Measurements from ENCODE around the gene ZNF662. TPM values are rescaled to one million over a fixed set of nuclear protein-coding genes. Genes with fewer than 3 reads are reported as not detected.
A peak's percentile ranks its signal among the peaks of the same experiment; 100 is the strongest.

The ZNF662 gene
- polyA plus RNA-seq, 6 donors from 2014 or later: not detected

DNA sequence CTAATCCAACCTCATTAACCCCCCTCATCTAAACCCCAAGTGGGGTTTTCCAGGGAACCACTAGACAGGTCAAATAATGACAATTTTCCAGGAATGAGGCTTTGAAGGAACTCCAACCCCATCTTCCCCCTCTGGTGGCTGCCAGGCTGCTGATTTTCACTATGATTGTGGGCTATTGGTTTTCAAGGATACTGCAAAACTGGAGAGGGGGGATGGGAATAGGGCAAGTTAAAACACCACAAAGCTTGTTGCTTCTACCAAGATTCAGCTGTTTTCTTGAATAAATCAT lies 10.4 kb upstream of the ZNF662 start:
- Mint-ChIP-seq H3K36me3 (no peaks in the 10 kb centered on the region), H3K4me3 (no peak overlapping the region), H3K27ac (no peak overlapping the region), H3K9me3 (no peaks in the 10 kb centered on the region), H3K4me1 (no peaks in the 10 kb centered on the region), H3K27me3 (peaks cover 9 to 13% (median 12%) of the 10 kb centered on the region in 3 donors)
- DNase-seq (no peak), ATAC-seq (ENCODE audit: low read depth in 2 of 2) (no peak)

DNA sequence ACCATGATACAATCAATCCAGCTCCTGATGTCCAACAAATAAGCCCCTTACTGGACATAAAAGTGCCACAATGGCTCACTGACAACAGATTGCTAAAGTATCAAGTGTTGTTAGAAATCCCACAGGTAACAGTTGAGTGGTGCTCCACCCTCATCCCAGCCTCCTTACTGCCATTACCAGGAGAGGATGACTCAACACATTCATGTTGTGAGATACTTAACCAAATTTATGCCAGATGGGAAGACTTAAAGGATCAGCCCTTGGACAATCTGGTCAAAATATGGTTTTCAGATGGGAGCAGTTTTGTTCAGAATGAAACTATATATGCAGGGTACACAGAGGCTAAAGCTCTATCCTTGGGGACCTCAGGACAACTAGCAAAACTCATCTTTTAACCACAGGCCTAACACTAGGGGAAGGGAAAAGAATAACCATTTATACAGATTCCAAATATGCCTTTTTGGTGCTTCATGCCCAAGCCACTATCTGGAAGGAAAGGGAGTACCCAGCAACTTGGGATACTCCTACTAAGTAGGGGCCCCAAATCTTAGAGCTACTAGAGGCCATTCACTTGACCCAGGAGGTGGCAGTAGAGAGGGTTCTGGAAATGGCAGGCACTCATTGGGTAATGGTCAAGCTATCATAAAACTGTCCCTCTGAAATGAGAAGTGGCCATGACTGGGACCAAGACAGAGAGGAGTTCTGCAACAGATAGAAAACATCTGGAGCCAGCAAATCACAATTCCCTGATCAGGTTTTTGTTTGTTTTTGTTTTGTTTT lies 6.9 kb upstream of the ZNF662 start:
- Mint-ChIP-seq H3K27ac (peak overlapping the region in 2 of 6 donors; percentile 9 to 27), H3K4me3 (peak overlapping the region in 1 of 8 donors; percentile 25), H3K9me3 (peaks cover 2 to 7% (median 5%) of the 10 kb centered on the region in 7 donors), H3K36me3 (peaks cover 3 to 7% of the 10 kb centered on the region in 2 donors), H3K27me3 (peaks cover 19 to 25% (median 21%) of the 10 kb centered on the region in 3 donors), H3K4me1 (no peaks in the 10 kb centered on the region)
- ATAC-seq (ENCODE audit: low read depth in 2 of 2) (no peak), DNase-seq (no peak)

- H3K4me3 Mint-ChIP-seq: no peak overlapping the region
- peak overlapping the region in 1 of 6 donors; percentile 44 for H3K27ac Mint-ChIP-seq
Observed at GRCh38 chr3:42900226-42901072, 5.5 kb upstream of the ZNF662 start.

DNA sequence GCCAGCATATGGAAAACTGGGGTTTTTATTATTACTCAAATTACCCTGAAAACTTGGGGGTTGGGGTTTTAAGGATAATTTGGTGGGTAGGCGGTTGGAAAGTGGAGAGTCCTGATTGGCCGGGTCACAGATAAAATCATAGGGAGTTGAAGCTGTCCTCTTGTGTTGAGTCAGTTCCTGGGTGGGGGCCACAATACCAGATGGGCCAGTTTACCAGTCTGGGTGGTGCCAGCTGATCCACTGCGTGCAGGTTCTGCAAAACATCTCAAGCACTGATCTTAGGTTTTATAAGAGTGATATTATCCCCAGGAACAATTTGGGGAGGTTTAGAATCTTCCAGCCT lies 4.9 kb upstream of the ZNF662 start:
- peaks cover 4 to 6% (median 6%) of the 10 kb centered on the region in 3 donors for H3K4me1 Mint-ChIP-seq
- no peak overlapping the region for H3K4me3 Mint-ChIP-seq
- DNase-seq (no peak), ATAC-seq (ENCODE audit: low read depth in 2 of 2) (no peak)
- peaks cover 2 to 22% (median 9%) of the 10 kb centered on the region in 7 donors for H3K9me3 Mint-ChIP-seq
- peaks cover 38 to 45% (median 38%) of the 10 kb centered on the region in 3 donors for H3K27me3 Mint-ChIP-seq
- H3K36me3 Mint-ChIP-seq: peaks cover 9 to 15% of the 10 kb centered on the region in 2 donors
- H3K27ac Mint-ChIP-seq: peak overlapping the region in 1 of 6 donors; percentile 44

More at GRCh38 chr3:42900226-42901072, 5.5 kb upstream of the ZNF662 start:
- peaks cover 2 to 21% (median 9%) of the 10 kb centered on the region in 7 donors for H3K9me3 Mint-ChIP-seq
- peaks cover 6 to 15% of the 10 kb centered on the region in 2 donors for H3K36me3 Mint-ChIP-seq
- H3K4me1 Mint-ChIP-seq: peaks cover 0 to under 1% (median under 1%) of the 10 kb centered on the region in 3 donors
- peaks cover 33 to 39% (median 35%) of the 10 kb centered on the region in 3 donors for H3K27me3 Mint-ChIP-seq
- ATAC-seq (ENCODE audit: low read depth in 2 of 2): no peak
- DNase-seq: no peak

GRCh38 chr3:42902257-42902656 lies 3.7 kb upstream of the ZNF662 start:
- H3K9me3 Mint-ChIP-seq: peaks cover 2 to 22% (median 9%) of the 10 kb centered on the region in 7 donors
- H3K36me3 Mint-ChIP-seq: peaks cover 9 to 15% of the 10 kb centered on the region in 2 donors
- no peak for DNase-seq
- ATAC-seq (ENCODE audit: low read depth in 2 of 2): no peak
- H3K4me1 Mint-ChIP-seq: peaks cover 13 to 14% (median 13%) of the 10 kb centered on the region in 3 donors
- peaks cover 47 to 57% (median 49%) of the 10 kb centered on the region in 3 donors for H3K27me3 Mint-ChIP-seq
- no peak overlapping the region for H3K4me3 Mint-ChIP-seq
- H3K27ac Mint-ChIP-seq: no peak overlapping the region

GRCh38 chr3:42904076-42904475 lies 1.9 kb upstream of the ZNF662 start:
- ATAC-seq (ENCODE audit: low read depth in 2 of 2) (no peak), DNase-seq (no peak)
- H3K27ac Mint-ChIP-seq: no peak overlapping the region
- peaks cover 48 to 64% (median 63%) of the 10 kb centered on the region in 3 donors for H3K27me3 Mint-ChIP-seq
- no peak overlapping the region for H3K4me3 Mint-ChIP-seq
- H3K36me3 Mint-ChIP-seq: peaks cover 9 to 15% of the 10 kb centered on the region in 2 donors
- H3K9me3 Mint-ChIP-seq: peaks cover 3 to 22% (median 9%) of the 10 kb centered on the region in 7 donors
- peaks cover 13 to 14% (median 14%) of the 10 kb centered on the region in 3 donors for H3K4me1 Mint-ChIP-seq

- Mint-ChIP-seq H3K27me3 (peaks cover 47 to 59% (median 58%) of the 10 kb centered on the region in 3 donors), H3K9me3 (peaks cover 3 to 29% (median 13%) of the 10 kb centered on the region in 7 donors), H3K4me1 (peaks cover 13 to 14% (median 14%) of the 10 kb centered on the region in 3 donors), H3K36me3 (peaks cover 9 to 20% of the 10 kb centered on the region in 2 donors), H3K4me3 (peak overlapping the region; percentile 58 to 90 (median 70)), H3K27ac (peak overlapping the region in 1 of 6 donors; percentile 23)
- DNase-seq (no peak), ATAC-seq (ENCODE audit: low read depth in 2 of 2) (no peak)
Observed at GRCh38 chr3:42905740-42906069, 237 bp upstream of the ZNF662 start.

GRCh38 chr3:42906848-42907183 lies 874 bp downstream of the ZNF662 start:
- H3K27ac Mint-ChIP-seq: no peak overlapping the region
- H3K27me3 Mint-ChIP-seq: peaks cover 46 to 55% (median 53%) of the 10 kb centered on the region in 3 donors
- peaks cover 9 to 23% of the 10 kb centered on the region in 2 donors for H3K36me3 Mint-ChIP-seq
- H3K4me1 Mint-ChIP-seq: peaks cover 13 to 14% (median 14%) of the 10 kb centered on the region in 3 donors
- H3K4me3 Mint-ChIP-seq: peak overlapping the region; percentile 11 to 90 (median 60)
- H3K9me3 Mint-ChIP-seq: peaks cover 3 to 29% (median 13%) of the 10 kb centered on the region in 7 donors
- no peak for ATAC-seq (ENCODE audit: low read depth in 2 of 2)
- no peak for DNase-seq

GRCh38 chr3:42908675-42909074 lies 2.7 kb downstream of the ZNF662 start:
- Mint-ChIP-seq H3K36me3 (peaks cover 7 to 30% of the 10 kb centered on the region in 2 donors), H3K9me3 (peaks cover 8 to 34% (median 22%) of the 10 kb centered on the region in 7 donors), H3K4me3 (peak overlapping the region in 1 of 8 donors; percentile 16), H3K4me1 (peaks cover 13 to 14% (median 14%) of the 10 kb centered on the region in 3 donors), H3K27me3 (peaks cover 34 to 48% (median 42%) of the 10 kb centered on the region in 3 donors), H3K27ac (no peak overlapping the region)
- ATAC-seq (ENCODE audit: low read depth in 2 of 2): no peak
- no peak for DNase-seq

DNA sequence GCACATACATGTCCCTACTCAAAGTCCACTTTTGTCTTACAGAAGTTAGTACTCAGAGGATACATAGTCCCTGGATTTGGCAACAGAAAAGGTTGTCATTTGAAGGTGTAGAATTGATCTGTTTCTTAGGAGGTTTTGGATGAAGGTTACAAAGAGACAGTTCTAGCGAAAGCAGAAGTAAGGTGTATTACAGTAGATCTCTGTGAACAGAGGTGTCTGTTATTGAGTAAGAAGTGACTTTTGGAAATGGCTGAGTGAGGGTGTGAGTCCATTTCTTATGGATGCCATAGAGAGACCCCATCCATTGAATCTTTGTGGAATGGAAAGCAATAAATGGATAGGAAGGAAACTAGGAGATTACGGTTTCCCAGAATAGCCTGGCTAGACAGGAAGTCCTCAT lies 5.6 kb downstream of the ZNF662 start:
- ATAC-seq (ENCODE audit: low read depth in 2 of 2) (no peak), DNase-seq (no peak)
- Mint-ChIP-seq H3K9me3 (peaks cover 13 to 45% (median 35%) of the 10 kb centered on the region in 7 donors), H3K4me3 (no peak overlapping the region), H3K27me3 (peaks cover 12 to 21% (median 14%) of the 10 kb centered on the region in 3 donors), H3K4me1 (peaks cover 5 to 8% (median 7%) of the 10 kb centered on the region in 3 donors), H3K36me3 (peaks cover 19 to 41% of the 10 kb centered on the region in 2 donors), H3K27ac (no peak overlapping the region)

DNA sequence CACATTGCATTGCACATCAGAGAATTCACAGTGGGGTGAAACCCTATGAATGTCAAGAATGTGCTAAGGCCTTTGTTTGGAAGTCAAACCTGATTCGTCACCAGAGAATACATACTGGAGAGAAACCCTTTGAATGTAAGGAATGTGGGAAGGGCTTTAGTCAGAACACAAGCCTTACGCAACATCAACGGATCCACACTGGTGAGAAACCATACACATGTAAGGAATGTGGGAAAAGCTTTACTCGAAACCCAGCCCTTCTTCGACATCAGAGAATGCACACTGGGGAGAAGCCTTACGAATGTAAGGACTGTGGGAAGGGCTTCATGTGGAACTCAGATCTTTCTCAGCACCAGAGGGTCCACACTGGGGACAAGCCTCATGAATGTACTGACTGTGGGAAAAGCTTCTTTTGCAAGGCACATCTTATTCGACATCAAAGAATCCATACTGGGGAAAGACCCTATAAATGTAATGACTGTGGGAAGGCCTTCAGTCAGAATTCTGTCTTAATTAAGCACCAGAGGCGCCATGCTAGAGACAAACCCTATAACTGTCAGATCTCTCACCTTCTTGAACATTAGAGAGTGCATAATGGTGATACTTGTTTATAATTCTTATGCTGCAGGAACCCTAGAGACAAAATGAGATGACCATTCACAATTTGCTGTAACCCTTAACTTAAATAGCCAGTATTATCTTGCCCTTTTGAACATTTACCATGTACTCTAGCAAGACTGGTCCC lies 9.0 kb downstream of the ZNF662 start:
- H3K4me3 Mint-ChIP-seq: no peak overlapping the region
- no peaks in the 10 kb centered on the region for H3K27me3 Mint-ChIP-seq
- DNase-seq (no peak), ATAC-seq (ENCODE audit: low read depth in 2 of 2) (no peak)
- H3K27ac Mint-ChIP-seq: no peak overlapping the region
- H3K9me3 Mint-ChIP-seq: peaks cover 17 to 78% (median 50%) of the 10 kb centered on the region in 7 donors
- H3K4me1 Mint-ChIP-seq: no peaks in the 10 kb centered on the region
- peaks cover 28 to 41% of the 10 kb centered on the region in 2 donors for H3K36me3 Mint-ChIP-seq

DNA sequence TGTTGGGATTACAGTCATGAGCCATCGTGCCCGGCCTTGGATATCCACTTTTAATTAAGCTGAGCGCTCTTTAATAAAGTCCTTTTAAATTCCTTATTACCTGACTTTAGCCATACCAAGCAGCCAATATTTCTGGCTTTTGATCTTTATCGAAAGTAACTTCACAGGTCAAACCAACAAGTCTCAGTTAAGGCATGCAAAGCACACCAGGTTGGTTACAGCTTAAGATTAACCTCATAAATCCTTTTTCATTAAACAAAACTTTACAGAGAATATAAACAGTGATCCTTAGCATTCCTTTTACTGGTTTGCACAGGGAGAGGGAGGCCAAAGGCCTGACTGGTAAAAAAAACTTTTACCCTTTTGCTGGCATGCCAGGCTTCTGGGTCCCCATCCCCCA lies 17.7 kb downstream of the ZNF662 start:
- Mint-ChIP-seq H3K4me3 (no peak overlapping the region), H3K36me3 (peaks cover 0 to 8% of the 10 kb centered on the region in 2 donors), H3K4me1 (no peaks in the 10 kb centered on the region), H3K27ac (no peak overlapping the region), H3K27me3 (peaks cover 0 to 7% (median 6%) of the 10 kb centered on the region in 3 donors), H3K9me3 (peaks cover 0 to 20% (median 5%) of the 10 kb centered on the region in 7 donors)
- ATAC-seq (ENCODE audit: low read depth in 2 of 2) (no peak), DNase-seq (no peak)

GRCh38 chr3:42926310-42926709 lies 20.4 kb downstream of the ZNF662 start:
- Mint-ChIP-seq H3K36me3 (peaks cover 0 to 4% of the 10 kb centered on the region in 2 donors), H3K27ac (no peak overlapping the region), H3K4me3 (no peak overlapping the region), H3K4me1 (no peaks in the 10 kb centered on the region), H3K9me3 (peaks cover 0 to 5% (median 3%) of the 10 kb centered on the region in 7 donors), H3K27me3 (peaks cover 10 to 15% (median 12%) of the 10 kb centered on the region in 3 donors)
- DNase-seq: no peak
- ATAC-seq (ENCODE audit: low read depth in 2 of 2): no peak

Measured in naive B cell (primary cell).